Kidney epithelial cell (primary cell): Measurements from ENCODE around the gene GPR146. TPM values are rescaled to one million over a fixed set of nuclear protein-coding genes. Genes with fewer than 3 reads are reported as not detected.

Experiments
- DNase-seq: peaks from one replicate; pipeline ENCODE4 v3.0.0-alpha.2; 2010; ENCODE audit warnings: low read depth
- H3K27me3 ChIP-seq: 2 replicates; pipeline ENCODE4 v1.6.0; 2011; ENCODE audit warnings: low read length; ENCODE audit not compliant: control insufficient read depth, insufficient read depth
- H3K36me3 ChIP-seq: 2 replicates; pipeline ENCODE4 v1.5.1; 2011; ENCODE audit warnings: low read length; ENCODE audit not compliant: control insufficient read depth, insufficient read depth
- H3K4me3 ChIP-seq: 2 replicates; pipeline ENCODE4 v1.5.1; 2011; ENCODE audit warnings: low read depth, mild to moderate bottlenecking, control low read depth, low read length
- CTCF ChIP-seq: IDR thresholded peaks from 2 replicates; pipeline ENCODE4 v1.5.1; 2011; ENCODE audit warnings: mild to moderate bottlenecking, moderate library complexity, low read length, control low read depth, inconsistent platforms; ENCODE audit not compliant: insufficient read depth, poor library complexity, severe bottlenecking
- total RNA-seq: library from RNA; depleted of rRNA; stranded (reverse); fragments of >200 nt; gene quantifications from 2 replicates; pipeline ENCODE4 v1.2.3, GENCODE V29; 2015

Gene GPR146
- total RNA-seq, 1 donor from 2014 or later: 0.21 TPM

- Histone ChIP-seq H3K27me3 (peaks cover 9% of the 10 kb centered on the region), H3K36me3 (no peaks in the 10 kb centered on the region), H3K4me3 (no peak overlapping the region)
- no peak for TF ChIP-seq CTCF
- DNase-seq: no peak
Observed at GRCh38 chr7:1059200-1060091, 15.1 kb downstream of the GPR146 start.

- H3K27me3 ChIP-seq: peaks cover 6% of the 10 kb centered on the region
- no peak for TF ChIP-seq CTCF
- DNase-seq: no peak
- H3K36me3 ChIP-seq: no peaks in the 10 kb centered on the region
- peak overlapping the region; percentile 7 for H3K4me3 ChIP-seq
Observed at GRCh38 chr7:1060315-1061072, 16.1 kb downstream of the GPR146 start.

DNA sequence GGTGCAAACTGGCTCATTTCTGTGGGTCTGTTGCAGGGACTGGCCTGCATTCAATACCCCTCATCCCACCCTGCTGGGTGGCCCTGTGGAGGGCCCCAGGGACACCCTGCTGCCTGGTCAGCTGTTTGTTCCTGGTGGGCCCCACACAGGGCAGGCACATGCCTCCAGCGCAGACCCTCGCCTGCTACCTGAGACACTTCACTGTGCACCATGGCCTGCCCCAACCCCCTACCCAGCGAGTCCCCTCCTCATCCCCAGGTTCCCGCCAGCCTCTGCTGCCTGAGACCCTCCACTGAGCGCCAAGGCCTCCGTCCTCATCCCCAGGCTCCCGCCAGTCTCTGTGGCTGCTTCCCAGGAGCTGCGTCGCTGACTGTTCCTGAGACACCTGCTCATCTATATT lies 16.8 kb downstream of the GPR146 start:
- no peaks in the 10 kb centered on the region for H3K36me3 ChIP-seq
- no peak overlapping the region for H3K4me3 ChIP-seq
- no peak for DNase-seq
- TF ChIP-seq CTCF: no peak
- H3K27me3 ChIP-seq: peaks cover 8% of the 10 kb centered on the region

DNA sequence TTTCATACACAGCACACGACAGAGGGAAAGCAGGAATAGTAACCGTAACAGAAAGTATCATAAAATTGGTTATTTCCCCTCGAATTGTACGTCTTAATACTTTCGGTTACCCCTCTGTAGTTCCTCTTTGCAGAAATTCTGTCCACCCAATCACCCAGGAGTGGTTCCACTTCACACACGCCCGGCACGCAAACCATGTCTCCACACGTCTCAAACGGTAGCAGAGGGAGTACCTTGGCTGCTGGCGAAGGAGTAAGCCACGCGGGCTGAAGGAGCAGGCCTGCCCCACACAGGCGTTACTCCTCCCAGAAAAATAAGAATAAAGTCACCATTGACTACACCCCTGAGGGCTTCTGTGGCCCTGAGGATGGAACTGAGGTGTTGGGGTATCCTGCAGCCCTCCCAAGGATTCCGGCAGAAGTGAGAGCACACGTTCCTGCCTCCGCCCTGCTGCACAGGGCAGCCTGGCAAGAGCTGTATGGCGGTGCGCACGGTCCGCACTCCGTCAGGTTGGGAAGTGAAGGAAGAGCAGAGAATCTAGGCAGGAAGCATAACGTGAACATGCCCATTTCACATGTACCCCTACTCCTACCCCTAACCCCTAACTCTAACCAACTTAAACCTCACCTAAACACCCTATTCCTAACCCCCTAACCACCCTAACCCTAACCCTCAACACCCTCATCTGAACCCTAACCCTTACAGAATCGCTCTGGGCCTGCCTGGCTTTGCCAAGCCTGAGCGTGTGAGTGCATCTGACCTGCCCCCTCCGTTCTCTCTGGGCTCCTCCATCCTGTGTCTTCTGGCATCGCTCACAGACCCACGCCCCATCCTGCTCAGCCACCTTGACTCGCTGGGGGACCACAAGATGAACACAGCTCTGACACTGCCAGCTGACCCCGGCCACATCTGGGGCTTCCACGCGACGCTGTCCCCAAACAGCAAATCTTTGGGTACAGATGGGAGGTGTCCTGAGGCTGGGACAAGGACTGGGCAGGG lies 18.2 kb downstream of the GPR146 start:
- no peak for TF ChIP-seq CTCF
- no peak for DNase-seq
- Histone ChIP-seq H3K36me3 (no peaks in the 10 kb centered on the region), H3K4me3 (no peak overlapping the region), H3K27me3 (peaks cover 8% of the 10 kb centered on the region)

DNA sequence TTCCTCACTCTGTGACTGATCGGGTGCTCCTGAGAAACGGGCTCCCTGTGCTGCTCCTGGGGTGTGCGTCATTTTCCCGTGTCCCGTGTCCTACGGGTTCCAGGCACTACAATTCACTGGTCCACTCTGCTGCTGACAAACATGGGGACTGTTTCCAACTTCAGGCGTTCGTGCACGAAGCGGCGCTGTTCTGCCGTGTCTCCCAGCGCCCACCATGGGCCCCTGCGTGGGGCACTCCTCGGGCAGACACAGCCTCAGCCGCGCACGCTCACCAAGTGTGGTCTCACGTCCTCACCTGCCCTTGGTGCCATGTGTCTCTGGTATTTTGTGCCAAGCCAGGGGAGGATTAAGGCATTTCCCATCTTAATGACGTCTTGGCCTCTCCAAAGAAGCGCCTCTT lies 19.0 kb downstream of the GPR146 start:
- Histone ChIP-seq H3K4me3 (no peak overlapping the region), H3K36me3 (no peaks in the 10 kb centered on the region), H3K27me3 (peaks cover 8% of the 10 kb centered on the region)
- TF ChIP-seq CTCF: no peak
- DNase-seq: no peak
